ENCODE data around the gene DYNLT4.
"Not testable (repeated sequence)": the region's sequence is repeated elsewhere in the genome, so short reads cannot be mapped to it uniquely, and the experiment has no call there.

Gene DYNLT4

DNA sequence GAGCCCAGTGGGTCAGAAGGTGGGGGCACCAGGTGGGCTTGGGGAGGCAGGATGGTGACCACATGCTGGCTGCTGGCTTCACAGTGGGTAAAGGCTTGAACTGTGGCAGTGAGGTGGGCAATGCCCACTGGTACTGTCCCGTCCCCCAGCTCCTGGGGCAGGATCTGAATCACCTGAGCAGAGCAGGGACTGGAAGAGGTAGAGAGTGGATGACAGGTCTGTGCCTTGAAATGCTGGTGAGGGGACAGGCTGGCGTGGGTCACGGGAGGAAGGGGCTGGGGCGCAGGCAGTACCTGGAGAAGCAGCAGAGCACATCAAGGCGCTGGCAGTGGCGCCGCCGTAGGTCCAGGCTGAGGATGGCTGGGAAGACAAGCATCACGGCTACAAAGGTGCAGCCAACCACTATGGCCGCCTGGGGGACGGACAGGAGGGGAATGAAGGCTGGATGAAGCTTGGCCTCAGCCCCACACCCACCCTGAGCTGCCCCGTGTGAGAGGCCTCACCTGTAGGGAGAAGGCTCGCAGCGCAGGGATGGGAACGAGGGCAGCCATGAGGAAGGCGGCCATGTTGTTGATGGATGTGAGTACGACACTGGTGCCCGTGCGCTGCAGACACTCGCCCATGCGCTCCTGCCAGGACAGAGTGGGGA lies 21.0 kb upstream of the DYNLT4 start:
- DNase-seq, result no peak

DNA sequence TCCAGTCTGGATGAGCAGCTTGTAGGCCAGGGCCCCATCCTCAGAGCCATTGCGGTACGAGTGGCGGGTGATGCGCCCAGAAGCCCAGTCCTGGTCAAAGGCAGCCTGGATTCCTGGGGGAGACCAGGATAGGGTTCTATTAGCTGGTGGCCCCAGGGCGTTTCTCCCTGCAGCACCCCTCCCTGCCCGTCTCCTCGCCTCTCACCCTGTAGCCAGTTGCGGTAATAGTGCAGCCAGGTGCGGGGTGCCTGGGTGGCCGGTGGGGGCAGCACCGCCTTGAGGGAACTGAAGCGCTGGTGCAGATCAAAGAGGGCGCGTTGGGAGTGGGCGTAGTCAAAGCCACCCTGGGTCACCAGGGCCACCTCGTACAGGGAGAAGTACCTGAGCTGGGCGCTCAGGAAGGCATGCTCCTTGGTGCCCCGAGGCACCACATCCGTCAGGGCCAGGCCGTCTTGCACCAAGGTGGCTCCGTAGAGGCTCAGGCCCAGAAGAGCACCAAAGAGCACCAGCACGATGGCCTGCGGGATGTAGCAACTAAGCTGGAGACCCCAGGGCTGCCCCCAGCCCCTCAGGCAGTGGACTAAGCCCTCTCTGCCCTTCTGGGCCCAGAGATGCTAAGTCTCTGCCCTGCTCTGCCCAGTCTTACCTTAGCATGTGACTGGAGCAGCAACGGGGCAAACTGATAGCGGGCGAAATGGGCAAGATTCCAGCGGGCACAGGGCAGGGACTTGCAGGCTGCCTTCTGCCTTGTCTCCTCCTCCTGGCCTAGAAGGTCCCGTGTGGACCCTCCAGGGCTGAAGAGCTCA lies 20.2 kb upstream of the DYNLT4 start:
- no peak for DNase-seq

GRCh38 chr1:44826375-44827196 lies 19.4 kb upstream of the DYNLT4 start:
- no peak for DNase-seq

DNA sequence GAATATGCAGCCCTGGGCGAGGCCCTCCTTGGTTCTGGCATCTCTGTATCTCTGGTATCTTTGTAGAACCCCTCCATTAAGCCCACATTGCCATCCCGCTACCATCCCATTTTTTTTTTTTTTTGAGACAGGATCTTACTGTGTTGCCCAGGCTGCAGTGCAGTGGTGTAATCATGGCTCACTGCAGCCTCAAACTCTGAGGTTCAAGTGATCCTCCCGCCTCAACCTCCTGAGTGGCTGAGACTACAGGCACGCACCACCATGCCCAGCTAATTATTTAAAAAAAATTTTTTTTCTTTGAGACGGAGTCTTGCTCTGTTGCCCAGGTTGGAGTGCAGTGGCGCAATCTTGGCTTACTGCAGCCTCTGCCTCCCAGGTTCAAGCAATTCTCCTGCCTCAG lies 17.2 kb upstream of the DYNLT4 start:
- not testable (repeated sequence) for DNase-seq

DNA sequence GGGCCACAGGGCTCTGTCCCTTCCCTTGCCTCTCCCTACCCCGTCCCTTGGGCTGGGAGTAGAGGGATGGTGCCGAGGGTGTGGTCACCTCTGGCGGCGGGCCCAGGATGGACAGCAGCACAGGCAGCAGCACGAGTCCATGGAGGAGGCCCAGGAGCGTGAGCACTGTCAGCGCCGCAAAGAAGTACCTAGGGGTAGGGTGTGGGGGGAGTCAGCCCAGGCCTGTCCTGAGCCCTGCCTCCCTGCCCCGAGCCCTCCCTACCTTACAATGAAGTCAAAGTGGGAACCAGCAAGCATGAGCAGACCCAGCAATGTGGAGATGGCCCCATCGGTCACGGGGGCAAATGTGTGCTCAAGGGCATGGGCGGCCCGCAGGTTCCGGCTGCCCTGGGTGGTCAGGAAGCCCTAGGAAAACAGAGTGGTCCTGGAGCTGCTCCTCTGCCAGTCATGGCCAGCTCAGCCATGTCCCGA lies 15.9 kb upstream of the DYNLT4 start:
- DNase-seq, result no peak

GRCh38 chr1:44822131-44822701 lies 15.1 kb upstream of the DYNLT4 start:
- DNase-seq, result no peak

DNA sequence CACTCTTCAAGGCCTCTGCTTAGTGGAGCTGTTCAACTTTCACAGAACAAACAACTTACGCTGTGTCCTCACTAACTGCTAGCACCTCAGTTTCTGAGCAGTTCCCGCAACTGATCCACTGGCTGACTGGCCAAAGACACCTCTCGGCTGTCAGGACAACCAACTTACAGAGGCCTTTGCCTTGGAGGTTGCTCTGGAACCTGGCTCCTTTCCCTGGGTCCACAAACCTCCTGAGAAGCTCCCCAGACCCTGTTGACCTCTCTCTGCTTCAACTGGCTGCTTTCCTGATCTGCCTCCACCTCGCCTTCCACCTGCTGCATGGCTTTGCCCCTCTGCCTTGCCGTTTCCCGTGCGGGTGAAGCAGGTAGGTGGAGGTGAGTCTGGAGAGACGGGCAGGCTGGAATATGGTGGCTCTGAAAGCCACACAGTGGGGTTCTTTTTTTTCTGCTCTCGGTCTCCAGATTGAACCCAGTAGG lies 14.1 kb upstream of the DYNLT4 start:
- no peak for DNase-seq

- no peak for DNase-seq
Observed at GRCh38 chr1:44820328-44821239, 13.4 kb upstream of the DYNLT4 start.

- DNase-seq, result peak; percentile 94
Observed at GRCh38 chr1:44819608-44820327, 12.6 kb upstream of the DYNLT4 start.

- DNase-seq, result no peak
Observed at GRCh38 chr1:44819196-44819607, 12.1 kb upstream of the DYNLT4 start.

GRCh38 chr1:44817771-44818495 lies 10.8 kb upstream of the DYNLT4 start:
- no peak for DNase-seq

DNA sequence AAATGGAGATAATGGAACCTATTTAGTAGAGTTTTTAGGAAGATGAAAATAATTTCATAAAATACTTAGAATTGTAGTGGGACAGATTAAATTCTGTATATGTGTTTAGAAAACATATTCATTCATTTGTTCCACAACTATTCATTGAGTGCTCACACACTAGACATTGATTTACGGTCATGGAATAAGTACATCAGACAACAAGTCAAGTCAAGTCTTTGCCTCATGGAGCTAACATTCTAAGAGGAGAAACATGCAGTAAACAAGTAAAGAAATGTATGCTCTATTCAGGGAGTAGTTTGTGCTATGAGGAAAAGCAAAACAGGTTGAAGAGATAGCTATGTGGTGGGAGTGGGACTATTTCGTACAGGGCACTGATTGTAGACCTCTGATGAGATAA lies 10.2 kb upstream of the DYNLT4 start:
- no peak for DNase-seq

- not testable (repeated sequence) for DNase-seq
Observed at GRCh38 chr1:44815926-44816325, 8.8 kb upstream of the DYNLT4 start.

DNA sequence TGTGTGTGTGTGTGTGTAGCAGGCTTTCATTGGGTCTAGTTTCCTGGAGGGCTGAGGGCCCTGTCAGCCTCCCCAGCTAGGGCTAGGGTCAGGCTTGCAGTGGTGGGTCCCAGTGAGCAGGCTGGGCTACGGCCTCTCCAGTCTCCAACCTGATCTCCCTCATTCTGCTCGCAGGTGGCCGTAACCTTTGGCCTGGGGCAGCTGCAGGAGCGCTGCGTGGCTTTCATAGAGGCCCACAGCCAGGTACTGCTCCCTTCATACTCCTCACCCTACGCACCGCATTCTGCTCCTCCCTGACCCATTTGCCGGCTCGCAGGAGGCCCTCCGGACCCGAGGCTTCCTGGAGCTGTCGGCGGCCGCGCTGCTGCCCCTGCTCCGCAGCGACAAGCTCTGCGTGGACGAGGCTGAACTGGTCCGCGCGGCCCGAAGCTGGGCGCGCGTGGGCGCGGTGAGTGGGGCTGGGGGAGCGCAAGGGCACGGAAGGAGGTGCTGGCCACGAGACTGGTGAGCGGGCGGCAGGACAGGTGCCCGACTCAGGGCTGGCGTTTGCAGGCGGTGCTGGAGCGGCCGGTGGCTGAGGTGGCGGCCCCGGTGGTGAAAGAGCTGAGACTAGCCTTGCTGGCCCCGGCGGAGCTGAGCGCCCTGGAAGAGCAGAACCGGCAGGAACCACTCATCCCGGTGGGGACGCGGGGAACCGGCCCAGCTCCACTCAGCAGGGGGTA lies 5.8 kb upstream of the DYNLT4 start:
- DNase-seq, result no peak

DNA sequence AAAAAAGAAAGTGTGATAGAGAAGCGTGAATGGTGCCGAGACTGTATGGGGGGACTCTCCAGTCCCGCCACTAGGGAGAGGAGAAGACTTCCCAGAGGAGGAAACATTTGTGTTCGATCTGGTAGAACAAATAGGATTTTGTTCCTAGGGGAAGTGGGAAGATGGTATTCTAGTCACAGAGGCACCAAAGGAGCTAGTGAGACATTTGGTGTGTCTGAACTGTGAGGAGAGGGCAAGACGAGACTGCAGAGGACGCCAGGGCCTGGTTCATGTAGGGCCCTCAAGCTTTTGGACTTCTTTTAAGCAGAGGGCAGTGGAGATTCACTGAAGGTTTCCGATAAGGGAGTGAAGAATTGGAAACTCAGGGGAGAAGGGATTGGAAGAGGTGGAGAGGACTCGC lies 4.1 kb upstream of the DYNLT4 start:
- no peak for DNase-seq

GRCh38 chr1:44810762-44811105 lies 3.6 kb upstream of the DYNLT4 start:
- DNase-seq, result not testable (repeated sequence)

GRCh38 chr1:44810101-44810761 lies 3.1 kb upstream of the DYNLT4 start:
- DNase-seq, result no peak

- no peak for DNase-seq
Observed at GRCh38 chr1:44808938-44809917, 2.1 kb upstream of the DYNLT4 start.

All from SIG-M5 (cell line).